Urinary bladder (tissue), 4 donors: ENCODE data around the gene MAP3K7. TPM values are rescaled to one million over a fixed set of nuclear protein-coding genes. Genes with fewer than 3 reads are reported as not detected.

ENCODE experiments used
- DNase-seq: peaks from one replicate; pipeline ENCODE4 v3.0.0-alpha.2; 2015; ENCODE audit errors: extremely low spot score
- H3K27ac ChIP-seq: one replicate; pipeline ENCODE4 v1.5.1; 2013; ENCODE audit warnings: low read depth, mild to moderate bottlenecking, moderate library complexity
- H3K36me3 ChIP-seq: one replicate; pipeline ENCODE4 v1.6.1; 2013; ENCODE audit warnings: mild to moderate bottlenecking, moderate library complexity; ENCODE audit not compliant: insufficient read depth
- H3K4me1 ChIP-seq: one replicate; pipeline ENCODE4 v1.6.1; 2013; ENCODE audit warnings: mild to moderate bottlenecking, moderate library complexity; ENCODE audit not compliant: insufficient read depth
- H3K4me3 ChIP-seq: one replicate; pipeline ENCODE4 v1.5.1; 2013; ENCODE audit warnings: low read depth, low read length
- WGBS: extraction: QIAGEN DNeasy Blood & Tissue Kit; methylation state at CpG from one replicate; pipeline ENCODE4 v1.1.7; 2013; 5-methylcytosine and 5-hydroxymethylcytosine counted together
- polyA plus RNA-seq: library from polyadenylated mRNA; stranded (reverse); fragments of 200-250 nt; gene quantifications from one replicate; pipeline ENCODE4 v1.2.3, GENCODE V29; 2013
- total RNA-seq: library from RNA; depleted of rRNA; stranded (reverse); fragments of >200 nt; gene quantifications from one replicate; pipeline ENCODE4 v1.2.3, GENCODE V29; 2014
- donor health status: healthy with polysubstance abuse.
- donor health status: healthy.

Gene MAP3K7
- total RNA-seq (63.2 TPM), polyA plus RNA-seq (15.4 TPM)

- no peaks in the 10 kb centered on the region for H3K36me3 ChIP-seq
- H3K4me3 ChIP-seq = peak within 1 kb of the TSS; percentile 100
- DNase-seq = peak; percentile 95
- no peaks in the 10 kb centered on the region for H3K4me1 ChIP-seq
- under 1% methylated on average over 58 of the region's 58 CpGs for WGBS
- peak within 1 kb of the TSS; percentile 94 for H3K27ac ChIP-seq
Observed at GRCh38 chr6:90586836-90587638, at the start of gene MAP3K7. Gene MAP3K7, minus strand, starts transcription at chr6:90587072. Its CDS starts 189 bp downstream, at chr6:90586883.

GRCh38 chr6:90631046-90631445 is 44.2 kb upstream of the MAP3K7 start:
- no peak overlapping the region for H3K4me3 ChIP-seq
- no peaks in the 10 kb centered on the region for H3K4me1 ChIP-seq
- DNase-seq = no peak
- no peak overlapping the region for H3K27ac ChIP-seq
- no peaks in the 10 kb centered on the region for H3K36me3 ChIP-seq
- 13% methylated on average over 1 of the region's 1 CpG for WGBS

- no peak for DNase-seq
- Histone ChIP-seq H3K27ac (no peak overlapping the region), H3K4me3 (no peak overlapping the region), H3K4me1 (no peaks in the 10 kb centered on the region), H3K36me3 (no peaks in the 10 kb centered on the region)
- 95% methylated on average over 2 of the region's 2 CpGs for WGBS
Observed at GRCh38 chr6:90621581-90621980, 34.7 kb upstream of the MAP3K7 start.

- no peak for DNase-seq
- Histone ChIP-seq H3K4me3 (no peak overlapping the region), H3K36me3 (no peaks in the 10 kb centered on the region), H3K4me1 (no peaks in the 10 kb centered on the region), H3K27ac (no peak overlapping the region)
- WGBS = 39% methylated on average over 2 of the region's 2 CpGs
Observed at GRCh38 chr6:90619221-90619620, 32.3 kb upstream of the MAP3K7 start.

DNA sequence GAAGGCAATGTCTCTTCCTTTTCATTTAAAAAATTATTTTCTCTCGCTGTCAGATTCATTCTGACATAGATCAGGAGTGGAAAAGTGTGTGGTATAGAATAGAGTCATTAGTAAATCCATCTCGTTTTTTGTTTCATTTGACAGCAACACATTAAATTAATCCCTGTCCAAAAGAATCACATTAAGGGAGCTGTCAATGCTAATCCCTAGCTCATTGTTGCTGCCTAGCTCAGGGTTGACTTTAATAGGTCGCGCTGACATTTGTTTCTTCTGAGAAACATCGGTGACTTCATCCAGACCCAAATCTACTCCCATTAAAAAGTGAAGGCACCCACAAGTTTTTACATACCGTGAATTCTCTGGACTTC is 25.4 kb upstream of the MAP3K7 start:
- Histone ChIP-seq H3K4me1 (no peaks in the 10 kb centered on the region), H3K27ac (no peak overlapping the region), H3K4me3 (no peak overlapping the region), H3K36me3 (no peaks in the 10 kb centered on the region)
- DNase-seq = no peak
- 59% methylated on average over 6 of the region's 6 CpGs for WGBS

- peak; percentile 40 for DNase-seq
- Histone ChIP-seq H3K4me1 (no peaks in the 10 kb centered on the region), H3K4me3 (peak overlapping the region; percentile 53), H3K27ac (no peak overlapping the region), H3K36me3 (no peaks in the 10 kb centered on the region)
- WGBS = 52% methylated on average over 25 of the region's 25 CpGs
Observed at GRCh38 chr6:90611543-90612312, 24.9 kb upstream of the MAP3K7 start.

- H3K36me3 ChIP-seq = no peaks in the 10 kb centered on the region
- under 1% methylated on average over 72 of the region's 72 CpGs for WGBS
- peak overlapping the region; percentile 51 for H3K27ac ChIP-seq
- H3K4me1 ChIP-seq = no peaks in the 10 kb centered on the region
- H3K4me3 ChIP-seq = peak overlapping the region; percentile 53
- DNase-seq = no peak
Observed at GRCh38 chr6:90610751-90611542, 24.1 kb upstream of the MAP3K7 start.

DNA sequence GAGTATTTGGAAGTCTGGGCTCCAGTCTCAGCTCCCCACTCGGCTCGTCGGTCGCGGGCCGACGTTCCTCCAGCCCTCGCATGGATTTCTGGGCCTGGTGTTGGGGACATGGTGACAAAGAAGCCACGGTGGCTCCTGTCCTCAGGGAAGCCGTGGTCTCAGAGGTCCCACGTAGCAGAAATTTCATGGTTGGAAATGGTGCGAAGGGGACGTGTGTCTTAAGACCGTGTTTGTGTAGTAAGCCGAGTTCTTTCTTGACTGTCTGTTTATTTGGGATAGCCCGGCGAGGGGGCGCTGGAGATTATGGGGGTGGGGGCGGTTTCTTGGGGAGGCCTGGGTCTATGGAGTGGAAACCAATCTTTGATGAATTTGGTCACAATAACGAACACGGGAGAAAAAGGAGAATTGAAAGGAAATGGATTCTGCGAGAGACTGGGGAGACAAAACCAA is 23.5 kb upstream of the MAP3K7 start:
- 3% methylated on average over 22 of the region's 22 CpGs for WGBS
- Histone ChIP-seq H3K4me3 (peak overlapping the region; percentile 53), H3K4me1 (no peaks in the 10 kb centered on the region), H3K36me3 (no peaks in the 10 kb centered on the region), H3K27ac (peak overlapping the region; percentile 35)
- DNase-seq = no peak

- 41% methylated on average over 1 of the region's 1 CpG for WGBS
- Histone ChIP-seq H3K36me3 (no peaks in the 10 kb centered on the region), H3K27ac (no peak overlapping the region), H3K4me3 (no peak overlapping the region), H3K4me1 (no peaks in the 10 kb centered on the region)
- DNase-seq = no peak
Observed at GRCh38 chr6:90605749-90606340, 19.0 kb upstream of the MAP3K7 start.

- no peak for DNase-seq
- Histone ChIP-seq H3K4me3 (no peak overlapping the region), H3K36me3 (no peaks in the 10 kb centered on the region), H3K27ac (no peak overlapping the region), H3K4me1 (no peaks in the 10 kb centered on the region)
- WGBS = 66% methylated on average over 1 of the region's 1 CpG
Observed at GRCh38 chr6:90604546-90604945, 17.7 kb upstream of the MAP3K7 start.

DNA sequence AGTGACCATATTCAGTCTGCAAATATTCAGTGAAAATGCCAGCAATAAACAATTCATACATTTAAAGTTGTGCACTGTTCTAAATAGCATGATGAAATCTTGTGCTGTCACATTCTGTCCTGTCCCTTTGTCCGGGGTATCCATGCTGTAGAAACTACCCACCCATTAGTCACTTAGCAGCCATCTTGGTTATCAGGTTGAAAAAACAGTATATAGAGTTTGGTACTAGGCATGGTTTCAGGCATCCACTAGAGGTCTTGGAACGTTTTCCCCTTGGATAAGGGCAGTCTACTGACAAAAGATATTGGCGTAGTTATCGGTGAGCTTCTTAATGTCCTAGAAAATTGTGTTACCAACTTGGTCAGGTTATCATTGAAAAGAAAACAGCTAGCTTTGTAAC is 12.3 kb upstream of the MAP3K7 start:
- no peak overlapping the region for H3K27ac ChIP-seq
- no peaks in the 10 kb centered on the region for H3K36me3 ChIP-seq
- no peak for DNase-seq
- H3K4me1 ChIP-seq = no peaks in the 10 kb centered on the region
- no peak overlapping the region for H3K4me3 ChIP-seq
- 71% methylated on average over 4 of the region's 4 CpGs for WGBS

- H3K4me1 ChIP-seq = no peaks in the 10 kb centered on the region
- WGBS = 79% methylated on average over 4 of the region's 4 CpGs
- no peak overlapping the region for H3K4me3 ChIP-seq
- no peak for DNase-seq
- H3K36me3 ChIP-seq = no peaks in the 10 kb centered on the region
- no peak overlapping the region for H3K27ac ChIP-seq
Observed at GRCh38 chr6:90598192-90598951, 11.5 kb upstream of the MAP3K7 start.
